ENCODE results near the gene NKD2. TPM values are rescaled to one million over a fixed set of nuclear protein-coding genes. Genes with fewer than 3 reads are reported as not detected.

NKD2 gene
- total RNA-seq, 1 donor from 2014 or later, result 0.41 TPM

GRCh38 chr5:976849-977751 is 31.5 kb upstream of the NKD2 start:
- Mint-ChIP-seq H3K36me3 (ENCODE audit: low read depth, unreplicated experiment) (no peaks in the 10 kb centered on the region), H3K27me3 (ENCODE audit: low read depth, unreplicated experiment) (peaks cover 39% of the 10 kb centered on the region), H3K4me1 (ENCODE audit: low read depth, unreplicated experiment) (peaks cover 9% of the 10 kb centered on the region), H3K9me3 (ENCODE audit: unreplicated experiment) (no peaks in the 10 kb centered on the region), H3K27ac (ENCODE audit: unreplicated experiment) (no peak overlapping the region), H3K4me3 (ENCODE audit: unreplicated experiment) (no peak overlapping the region)
- no peak overlapping the region for H3K9ac ChIP-seq (ENCODE audit: low read length)
- H3K36me3 ChIP-seq (ENCODE audit: insufficient read depth, low read length), result no peaks in the 10 kb centered on the region
- DNase-seq (ENCODE audit: low read depth), result no peak
- H4K20me1 ChIP-seq (ENCODE audit: insufficient read depth, low read length), result no peaks in the 10 kb centered on the region
- no peak overlapping the region for H2AFZ ChIP-seq (ENCODE audit: low read depth, low read length)
- peaks cover 30% of the 10 kb centered on the region for H3K27me3 ChIP-seq (ENCODE audit: insufficient read depth, low read length)
- no peak for TF ChIP-seq CTCF (IDR thresholded peaks at IDR 0.05; ENCODE audit: insufficient read depth, low read depth, low read length)
- no peak for TF ChIP-seq EZH2 (IDR thresholded peaks at IDR 0.05; ENCODE audit: insufficient read depth, low read length)
- FAIRE-seq, result no peak
- no peak overlapping the region for H3K27ac ChIP-seq (ENCODE audit: low read depth, low read length)
- peaks cover 4% of the 10 kb centered on the region for H3K4me1 ChIP-seq (ENCODE audit: insufficient read depth, low read length)
- H3K9me3 ChIP-seq (ENCODE audit: insufficient read depth, low read depth, low read length), result no peaks in the 10 kb centered on the region
- no peak overlapping the region for H3K4me3 ChIP-seq (ENCODE audit: insufficient read depth, low read depth, low read length)
- no peak overlapping the region for H3K4me2 ChIP-seq (ENCODE audit: low read length)
- H3K79me2 ChIP-seq (ENCODE audit: insufficient read depth, low read length), result no peaks in the 10 kb centered on the region

GRCh38 chr5:978054-978453 is 30.5 kb upstream of the NKD2 start:
- DNase-seq (ENCODE audit: low read depth), result no peak
- peaks cover 9% of the 10 kb centered on the region for H3K4me1 Mint-ChIP-seq (ENCODE audit: low read depth, unreplicated experiment)
- H3K4me2 ChIP-seq (ENCODE audit: low read length), result no peak overlapping the region

More at GRCh38 chr5:978054-978453, 30.5 kb upstream of the NKD2 start:
- Histone ChIP-seq H3K9me3 (ENCODE audit: insufficient read depth, low read depth, low read length) (no peaks in the 10 kb centered on the region), H3K36me3 (ENCODE audit: insufficient read depth, low read length) (no peaks in the 10 kb centered on the region), H3K4me1 (ENCODE audit: insufficient read depth, low read length) (peaks cover 4% of the 10 kb centered on the region), H3K9ac (ENCODE audit: low read length) (no peak overlapping the region), H4K20me1 (ENCODE audit: insufficient read depth, low read length) (no peaks in the 10 kb centered on the region), H2AFZ (ENCODE audit: low read depth, low read length) (no peak overlapping the region), H3K79me2 (ENCODE audit: insufficient read depth, low read length) (no peaks in the 10 kb centered on the region), H3K27ac (ENCODE audit: low read depth, low read length) (no peak overlapping the region), H3K4me3 (ENCODE audit: insufficient read depth, low read depth, low read length) (no peak overlapping the region), H3K27me3 (ENCODE audit: insufficient read depth, low read length) (peaks cover 26% of the 10 kb centered on the region)
- Mint-ChIP-seq H3K27ac (ENCODE audit: unreplicated experiment) (no peak overlapping the region), H3K9me3 (ENCODE audit: unreplicated experiment) (no peaks in the 10 kb centered on the region), H3K27me3 (ENCODE audit: low read depth, unreplicated experiment) (peaks cover 29% of the 10 kb centered on the region), H3K36me3 (ENCODE audit: low read depth, unreplicated experiment) (no peaks in the 10 kb centered on the region), H3K4me3 (ENCODE audit: unreplicated experiment) (no peak overlapping the region)
- no peak for FAIRE-seq
- TF ChIP-seq EZH2 (IDR thresholded peaks at IDR 0.05; ENCODE audit: insufficient read depth, low read length) (no peak), CTCF (IDR thresholded peaks at IDR 0.05; ENCODE audit: insufficient read depth, low read depth, low read length) (no peak)

Data from astrocyte (in vitro differentiated cells and primary cell).